Nephron progenitor cell (in vitro differentiated cells): Measurements from ENCODE around the gene MAST4.
A peak's percentile ranks its signal among the peaks of the same experiment; 100 is the strongest.

Experiments
- DNase-seq: peaks from one replicate; pipeline ENCODE4 v3.0.0; 2021
- H3K27ac Mint-ChIP-seq: 2 replicates; pipeline ENCODE4 v1.8.0; 2021; ENCODE audit warnings: mild to moderate bottlenecking, moderate library complexity, mixed read lengths
- H3K27me3 Mint-ChIP-seq: 2 replicates; pipeline ENCODE4 v1.8.0; 2021; ENCODE audit warnings: mild to moderate bottlenecking, low read depth, mixed read lengths; ENCODE audit not compliant: poor library complexity
- H3K36me3 Mint-ChIP-seq: 2 replicates; pipeline ENCODE4 v1.8.0; 2021; ENCODE audit warnings: low read depth, mixed read lengths
- H3K4me1 Mint-ChIP-seq: 2 replicates; pipeline ENCODE4 v1.8.0; 2021; ENCODE audit warnings: mixed read lengths
- H3K4me3 Mint-ChIP-seq: 2 replicates; pipeline ENCODE4 v1.8.0; 2021; ENCODE audit warnings: mild to moderate bottlenecking, moderate library complexity, mixed read lengths
- H3K9me3 Mint-ChIP-seq: 2 replicates; pipeline ENCODE4 v1.8.0; 2021; ENCODE audit warnings: mild to moderate bottlenecking, moderate library complexity, mixed read lengths
- CTCF ChIP-seq: fragments of 200-600 bp; sonication (generic); IDR thresholded peaks from 2 replicates; pipeline ENCODE4 v1.5.0; 2021; ENCODE audit warnings: antibody characterized with exemption

Gene MAST4

GRCh38 chr5:66647146-66647856, 51.1 kb downstream of the MAST4 start:
- H3K4me3 Mint-ChIP-seq: no peak overlapping the region
- no peak for TF ChIP-seq CTCF
- no peaks in the 10 kb centered on the region for H3K27me3 Mint-ChIP-seq
- peaks cover 14% of the 10 kb centered on the region for H3K4me1 Mint-ChIP-seq
- DNase-seq: no peak
- no peaks in the 10 kb centered on the region for H3K36me3 Mint-ChIP-seq
- H3K9me3 Mint-ChIP-seq: peaks cover 8% of the 10 kb centered on the region
- H3K27ac Mint-ChIP-seq: peak overlapping the region; percentile 23

GRCh38 chr5:66652818-66653217, 56.6 kb downstream of the MAST4 start:
- peaks cover 3% of the 10 kb centered on the region for H3K4me1 Mint-ChIP-seq
- H3K27me3 Mint-ChIP-seq: no peaks in the 10 kb centered on the region
- no peak overlapping the region for H3K4me3 Mint-ChIP-seq
- no peak overlapping the region for H3K27ac Mint-ChIP-seq
- no peak for DNase-seq
- no peak for TF ChIP-seq CTCF
- H3K9me3 Mint-ChIP-seq: peaks cover 8% of the 10 kb centered on the region
- H3K36me3 Mint-ChIP-seq: no peaks in the 10 kb centered on the region

GRCh38 chr5:66653325-66653724, 57.1 kb downstream of the MAST4 start:
- no peak overlapping the region for H3K27ac Mint-ChIP-seq
- H3K9me3 Mint-ChIP-seq: peaks cover 8% of the 10 kb centered on the region
- no peaks in the 10 kb centered on the region for H3K27me3 Mint-ChIP-seq
- TF ChIP-seq CTCF: no peak
- H3K4me1 Mint-ChIP-seq: no peaks in the 10 kb centered on the region
- H3K4me3 Mint-ChIP-seq: no peak overlapping the region
- no peak for DNase-seq
- H3K36me3 Mint-ChIP-seq: no peaks in the 10 kb centered on the region

GRCh38 chr5:66655395-66656324, 59.5 kb downstream of the MAST4 start:
- Mint-ChIP-seq H3K27ac (no peak overlapping the region), H3K4me1 (no peaks in the 10 kb centered on the region), H3K27me3 (peaks cover 2% of the 10 kb centered on the region), H3K36me3 (no peaks in the 10 kb centered on the region), H3K4me3 (no peak overlapping the region), H3K9me3 (peaks cover 7% of the 10 kb centered on the region)
- no peak for TF ChIP-seq CTCF
- no peak for DNase-seq

GRCh38 chr5:66658516-66658915, 62.3 kb downstream of the MAST4 start:
- no peak for DNase-seq
- Mint-ChIP-seq H3K27me3 (peaks cover 2% of the 10 kb centered on the region), H3K27ac (no peak overlapping the region), H3K36me3 (no peaks in the 10 kb centered on the region), H3K9me3 (peaks cover under 1% of the 10 kb centered on the region), H3K4me3 (no peak overlapping the region), H3K4me1 (peaks cover 6% of the 10 kb centered on the region)
- TF ChIP-seq CTCF: no peak
